ENCODE results near the gene RNASE11.

DNA sequence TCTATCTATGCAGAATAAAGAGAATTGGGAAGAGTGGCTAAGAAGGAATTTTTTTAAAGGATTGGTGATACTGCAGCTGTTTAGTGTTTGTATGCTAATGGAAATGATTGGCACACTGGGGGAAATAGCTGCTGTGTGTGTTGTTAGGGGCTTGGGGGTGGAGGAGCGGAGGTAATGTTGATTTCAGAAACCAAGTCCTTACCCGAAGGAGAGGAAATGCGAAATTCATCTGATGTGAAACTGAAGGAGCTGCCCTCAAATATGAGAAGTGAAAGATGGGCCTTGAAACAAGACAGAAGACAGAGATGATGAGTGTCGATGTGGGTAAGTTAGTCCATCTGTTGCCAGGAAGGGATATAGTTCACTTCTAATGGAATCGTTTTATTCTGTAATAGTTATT, 24.6 kb upstream of the RNASE11 start:
- TF ChIP-seq POLR2AphosphoS5 (IDR thresholded peaks at IDR 0.05; ENCODE audit: insufficient read depth in 1 of 2, low read depth in 1 of 2), result no peak
- TF ChIP-seq POLR2A (IDR thresholded peaks at IDR 0.05), result no peak
